Fibroblast of villous mesenchyme (primary cell): Measurements from ENCODE around the gene APAF1. TPM values are rescaled to one million over a fixed set of nuclear protein-coding genes. Genes with fewer than 3 reads are reported as not detected.

Source experiments
- small RNA-seq: library from RNA; depleted of rRNA; stranded (forward); fragments of <200 nt; gene quantifications from one replicate; pipeline ENCODE3, GENCODE V24; 2012
- total RNA-seq: library from RNA; depleted of rRNA; stranded (reverse); fragments of >200 nt; gene quantifications from 2 replicates; pipeline ENCODE4 v1.2.3, GENCODE V29; 2012

Gene APAF1
- total RNA-seq, 1 donor: 40.2 TPM

Small RNA genes within 50 kb of the gene (small RNA-seq; reads per million reads assigned to genes)
- 73.9 reads per million, percentile 96 among the genes with 10 or more reads in this experiment for gene SNORA53

Other genes starting within 250 kb of the APAF1 start
- 89.2 and 124 TPM in 2 replicates for gene TMPO, start 129.7 kb upstream of the APAF1 start, total RNA-seq
- gene SLC25A3, start 51.6 kb upstream of the APAF1 start, total RNA-seq: 620 and 668 TPM in 2 replicates
- gene IKBIP, start 502 bp upstream of the APAF1 start, total RNA-seq: 61.5 and 90.7 TPM in 2 replicates